AG04449 (cell line): ENCODE results near the gene SLC45A2.
A peak's percentile ranks its signal among the peaks of the same experiment; 100 is the strongest.

ENCODE experiments used
- CTCF ChIA-PET: fragments of 350-600 bp; formaldehyde crosslinking; extraction: SDS; loops from one replicate; lab custom pipeline; 2021; ENCODE audit warnings: antibody characterized with exemption; lab: Yijun Ruan, JAX
- POLR2A ChIA-PET: fragments of 400-600, 350-600 bp; formaldehyde crosslinking; extraction: SDS; loops from one replicate; lab custom pipeline; 2020; ENCODE audit warnings: antibody characterized with exemption, inconsistent platforms; lab: Yijun Ruan, JAX
- DNase-seq: peaks from one replicate; pipeline ENCODE4 v3.0.0-alpha.2; 2010; ENCODE audit warnings: low read depth, low spot score
- H3K4me3 ChIP-seq: 2 replicates; pipeline ENCODE4 v1.5.1; 2011; ENCODE audit warnings: low read depth, mild to moderate bottlenecking, control low read depth, low read length
- CTCF ChIP-seq: IDR thresholded peaks from one replicate; pipeline ENCODE4 v1.5.1; 2011; ENCODE audit warnings: mild to moderate bottlenecking, moderate library complexity, low read length, control low read depth, inconsistent platforms; ENCODE audit not compliant: insufficient read depth; ENCODE audit errors: missing control alignments

Gene SLC45A2

GRCh38 chr5:33969572-33970452 is 14.7 kb downstream of the SLC45A2 start:
- ChIA-PET CTCF (interaction anchor here (0.6 to 6.3 kb wide), 79 partner anchors 11 to 546 kb away, joined by 3 to 119 read pairs (median 5); partner anchors contain the start of genes RXFP3, SLC45A2 and TARS1), POLR2A (interaction anchor here (0.6 to 1.6 kb wide), 2 partner anchors 66 to 500 kb away, joined by 5 to 7 read pairs; no protein-coding TSS in a partner anchor)
- DNase-seq, result no peak
- peak; percentile 81 for TF ChIP-seq CTCF
- H3K4me3 ChIP-seq, result no peak overlapping the region

- no peak overlapping the region for H3K4me3 ChIP-seq
- no peak for DNase-seq
- ChIA-PET POLR2A (no interaction called here), CTCF (interaction anchor here (0.8 to 6.3 kb wide), 18 partner anchors 10 to 533 kb away, joined by 3 to 119 read pairs (median 7); partner anchors contain the start of genes SLC45A2 and TARS1)
- no peak for TF ChIP-seq CTCF
Measured at GRCh38 chr5:33968211-33969005, 16.1 kb downstream of the SLC45A2 start.

- ChIA-PET POLR2A (no interaction called here), CTCF (interaction anchor here (0.6 to 6.3 kb wide), 7 partner anchors 9 to 496 kb away, joined by 3 to 119 read pairs (median 5); partner anchors contain the start of gene SLC45A2)
- H3K4me3 ChIP-seq, result no peak overlapping the region
- DNase-seq, result no peak
- no peak for TF ChIP-seq CTCF
Measured at GRCh38 chr5:33966805-33967204, 17.7 kb downstream of the SLC45A2 start.

GRCh38 chr5:33964132-33964700 is 20.3 kb downstream of the SLC45A2 start:
- ChIA-PET CTCF (interaction anchor here (1.6 to 3.2 kb wide), 2 partner anchors 28 to 494 kb away, joined by 4 to 21 read pairs; partner anchors contain the start of gene RXFP3), POLR2A (no interaction called here)
- TF ChIP-seq CTCF, result no peak
- DNase-seq, result no peak
- no peak overlapping the region for H3K4me3 ChIP-seq

- no peak for DNase-seq
- no peak for TF ChIP-seq CTCF
- ChIA-PET CTCF (interaction anchor here (0.8 to 10.1 kb wide), 5 partner anchors 9 to 23 kb away, joined by 3 to 82 read pairs (median 5); partner anchors contain the start of gene RXFP3), POLR2A (no interaction called here)
- H3K4me3 ChIP-seq, result no peak overlapping the region
Measured at GRCh38 chr5:33958176-33958575, 26.3 kb downstream of the SLC45A2 start.
